Glutamatergic neuron (in vitro differentiated cells): ENCODE results near the gene ARID3A. TPM values are rescaled to one million over a fixed set of nuclear protein-coding genes. Genes with fewer than 3 reads are reported as not detected.

Experiments used
- DNase-seq: peaks from one replicate; pipeline ENCODE4 v3.0.0; 2022
- H3K27ac Mint-ChIP-seq: one replicate; pipeline ENCODE4 v1.8.0; 2020; ENCODE audit warnings: mild to moderate bottlenecking, mixed read lengths, inconsistent platforms; ENCODE audit not compliant: unreplicated experiment
- H3K27me3 Mint-ChIP-seq: one replicate; pipeline ENCODE4 v1.8.0; 2020; ENCODE audit warnings: mild to moderate bottlenecking, moderate library complexity, mixed read lengths, inconsistent platforms; ENCODE audit not compliant: unreplicated experiment
- H3K36me3 Mint-ChIP-seq: one replicate; pipeline ENCODE4 v1.8.0; 2020; ENCODE audit warnings: mild to moderate bottlenecking, mixed read lengths, inconsistent platforms; ENCODE audit not compliant: unreplicated experiment
- H3K4me1 Mint-ChIP-seq: one replicate; pipeline ENCODE4 v1.8.0; 2020; ENCODE audit warnings: mild to moderate bottlenecking, low read depth, mixed read lengths, inconsistent platforms; ENCODE audit not compliant: unreplicated experiment
- H3K4me3 Mint-ChIP-seq: one replicate; pipeline ENCODE4 v1.8.0; 2020; ENCODE audit warnings: mild to moderate bottlenecking, mixed read lengths, inconsistent platforms; ENCODE audit not compliant: unreplicated experiment
- H3K9me3 Mint-ChIP-seq: one replicate; pipeline ENCODE4 v1.8.0; 2020; ENCODE audit warnings: mild to moderate bottlenecking, moderate library complexity, mixed read lengths, inconsistent platforms; ENCODE audit not compliant: unreplicated experiment
- CTCF ChIP-seq: fragments of 200-600 bp; sonication (generic); IDR thresholded peaks from one replicate; pipeline ENCODE4 v1.5.0; 2021; ENCODE audit not compliant: partially characterized antibody, unreplicated experiment
- total RNA-seq: library from RNA; stranded (reverse); fragmentation: NEBNext Ultra II Directional; extraction: Animal tissue kit (Norgen Biotek cat#: 25700); gene quantifications from one replicate; pipeline ENCODE4 v1.2.1, GENCODE V29; 2021; ENCODE audit not compliant: unreplicated experiment

ARID3A gene
- total RNA-seq, 1 donor from 2014 or later: 148 TPM

DNA sequence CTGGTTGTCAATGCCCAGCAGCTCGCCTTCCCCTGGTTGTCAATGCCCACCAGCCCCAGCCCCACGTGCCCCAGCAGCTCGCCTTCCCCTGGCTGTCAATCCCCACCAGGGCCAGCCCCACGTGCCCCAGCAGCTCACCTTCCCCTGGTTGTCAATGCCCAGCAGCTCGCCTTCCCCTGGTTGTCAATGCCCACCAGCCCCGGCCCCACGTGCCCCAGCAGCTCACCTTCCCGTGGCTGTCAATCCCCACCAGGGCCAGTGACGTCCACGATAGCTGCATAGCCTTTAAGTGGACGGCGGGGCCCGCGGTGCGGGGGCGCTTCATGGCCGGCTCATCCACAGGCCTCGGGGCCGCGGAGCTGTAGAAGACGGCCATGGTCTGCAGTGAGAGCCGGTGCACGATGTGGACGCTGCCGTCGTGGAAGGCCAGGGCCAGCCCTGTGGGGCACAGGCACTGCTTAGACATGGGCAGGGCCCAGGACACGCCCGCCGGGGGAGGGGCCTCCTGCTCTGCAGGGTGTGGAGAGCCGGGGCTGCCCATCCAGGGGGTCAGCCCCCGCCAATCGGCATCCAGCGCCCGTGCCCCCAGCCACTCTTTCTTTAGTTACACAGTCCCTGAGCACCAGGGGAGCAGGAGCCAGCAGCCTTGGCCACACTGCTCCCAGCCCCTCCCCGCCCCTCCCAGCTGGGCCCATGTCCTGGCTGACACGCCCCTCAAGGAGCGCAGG, 46.0 kb upstream of the ARID3A start:
- H3K9me3 Mint-ChIP-seq: peaks cover 8% of the 10 kb centered on the region
- H3K4me3 Mint-ChIP-seq: no peak overlapping the region
- H3K27me3 Mint-ChIP-seq: peaks cover 4% of the 10 kb centered on the region
- no peak for TF ChIP-seq CTCF
- no peak for DNase-seq
- no peaks in the 10 kb centered on the region for H3K4me1 Mint-ChIP-seq
- no peaks in the 10 kb centered on the region for H3K36me3 Mint-ChIP-seq
- H3K27ac Mint-ChIP-seq: no peak overlapping the region

DNA sequence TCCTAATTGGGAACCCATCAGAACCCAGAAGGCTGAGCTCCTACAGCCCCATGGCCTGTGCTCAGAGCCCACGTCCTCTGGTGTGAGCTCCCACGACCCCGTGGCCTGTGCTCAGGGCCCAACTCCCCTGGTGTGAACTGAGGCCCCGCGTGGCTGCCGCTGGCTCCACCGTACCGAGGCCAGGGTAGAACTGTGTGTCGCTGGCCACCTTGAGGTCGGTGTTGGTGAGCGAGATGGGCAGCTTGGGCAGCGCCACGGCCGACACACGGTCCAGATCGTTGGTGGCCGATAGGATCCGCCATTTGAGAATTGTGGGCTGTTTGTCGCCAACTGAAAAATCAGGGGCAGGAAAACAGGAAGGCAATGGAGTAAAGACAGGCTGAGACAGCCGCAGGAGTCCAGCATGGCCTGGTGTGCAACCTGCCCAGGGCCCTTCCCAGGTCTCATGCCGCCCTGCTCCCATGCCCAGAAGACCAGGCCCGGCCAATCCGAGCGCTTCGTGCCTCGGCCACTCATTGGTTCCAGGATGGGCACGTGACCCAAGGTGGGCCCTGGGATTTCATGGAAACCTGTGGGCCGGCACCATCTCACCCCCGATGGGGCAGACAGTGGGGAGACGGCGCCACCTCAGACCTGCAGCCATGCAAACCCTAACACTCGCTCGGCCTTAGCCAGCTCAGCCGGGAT, 44.3 kb upstream of the ARID3A start:
- H3K4me1 Mint-ChIP-seq: no peaks in the 10 kb centered on the region
- H3K9me3 Mint-ChIP-seq: peaks cover 4% of the 10 kb centered on the region
- DNase-seq: no peak
- H3K27ac Mint-ChIP-seq: no peak overlapping the region
- TF ChIP-seq CTCF: no peak
- H3K36me3 Mint-ChIP-seq: no peaks in the 10 kb centered on the region
- H3K27me3 Mint-ChIP-seq: peaks cover 4% of the 10 kb centered on the region
- no peak overlapping the region for H3K4me3 Mint-ChIP-seq

DNA sequence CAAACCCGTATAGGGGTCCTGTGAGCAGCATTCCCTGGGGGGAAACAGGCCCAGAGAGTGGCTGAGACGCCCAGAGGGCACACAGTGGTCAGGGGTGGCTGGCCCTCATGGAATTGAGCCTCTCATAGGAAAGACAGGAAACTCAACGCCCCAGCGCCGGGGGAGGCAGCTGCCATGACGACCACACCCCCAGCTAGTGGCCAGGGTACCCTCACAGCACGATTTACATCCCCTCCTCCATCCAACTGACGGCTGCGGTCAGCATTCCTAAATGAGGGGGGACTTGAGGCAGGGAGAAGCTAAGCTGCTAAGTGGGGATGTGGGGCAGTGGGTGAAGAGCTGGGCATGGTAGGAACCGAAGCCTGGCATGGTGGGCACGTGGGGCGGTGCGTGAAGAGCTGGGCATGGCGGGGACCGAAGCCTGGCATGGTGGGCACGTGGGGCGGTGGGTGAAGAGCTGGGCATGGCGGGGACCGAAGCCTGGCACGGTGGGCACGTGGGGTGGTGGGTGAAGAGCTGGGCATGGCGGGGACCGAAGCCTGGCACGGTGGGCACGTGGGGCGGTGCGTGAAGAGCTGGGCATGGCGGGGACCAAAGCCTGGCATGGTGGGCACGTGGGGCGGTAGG, 42.9 kb upstream of the ARID3A start:
- Mint-ChIP-seq H3K27me3 (peaks cover 4% of the 10 kb centered on the region), H3K4me1 (no peaks in the 10 kb centered on the region), H3K36me3 (no peaks in the 10 kb centered on the region), H3K9me3 (peaks cover 3% of the 10 kb centered on the region), H3K4me3 (no peak overlapping the region), H3K27ac (no peak overlapping the region)
- no peak for DNase-seq
- TF ChIP-seq CTCF: no peak

DNA sequence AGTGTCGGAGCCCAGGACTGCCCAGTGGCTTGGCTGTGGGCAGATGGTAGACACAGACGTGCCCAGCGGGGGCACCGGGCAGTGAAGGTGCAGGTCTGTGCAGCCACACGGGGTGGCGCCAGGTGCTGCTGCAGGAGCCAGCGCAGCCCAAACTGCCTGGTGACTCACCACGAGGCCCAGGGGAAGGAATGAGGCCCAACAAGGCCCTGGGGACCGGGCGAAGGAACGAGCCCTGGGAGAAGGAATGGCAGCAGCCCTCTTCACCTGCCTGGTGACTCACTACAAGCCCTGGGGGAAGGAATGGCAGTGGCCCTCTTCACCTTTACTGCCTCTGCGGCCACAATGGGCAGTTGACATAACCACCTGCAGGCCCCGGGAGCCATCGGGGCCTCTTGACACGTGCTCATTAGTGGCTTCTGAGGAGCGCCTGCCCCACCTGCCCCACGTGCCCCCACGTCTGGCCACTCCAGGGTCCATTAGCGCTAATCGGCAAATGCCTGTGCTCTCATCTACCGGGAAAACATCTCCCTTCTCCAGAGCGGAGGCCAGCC, 42.1 kb upstream of the ARID3A start:
- H3K4me1 Mint-ChIP-seq: no peaks in the 10 kb centered on the region
- no peak for DNase-seq
- H3K27ac Mint-ChIP-seq: no peak overlapping the region
- no peak for TF ChIP-seq CTCF
- H3K27me3 Mint-ChIP-seq: peaks cover 4% of the 10 kb centered on the region
- no peaks in the 10 kb centered on the region for H3K36me3 Mint-ChIP-seq
- H3K9me3 Mint-ChIP-seq: peaks cover 3% of the 10 kb centered on the region
- H3K4me3 Mint-ChIP-seq: no peak overlapping the region
